ENCODE data around the gene ITGB4. TPM values are rescaled to one million over a fixed set of nuclear protein-coding genes. Genes with fewer than 3 reads are reported as not detected.

Gene ITGB4
- polyA plus RNA-seq, 3 donors = 0.09 to 0.82 TPM; not detected in 1

DNA sequence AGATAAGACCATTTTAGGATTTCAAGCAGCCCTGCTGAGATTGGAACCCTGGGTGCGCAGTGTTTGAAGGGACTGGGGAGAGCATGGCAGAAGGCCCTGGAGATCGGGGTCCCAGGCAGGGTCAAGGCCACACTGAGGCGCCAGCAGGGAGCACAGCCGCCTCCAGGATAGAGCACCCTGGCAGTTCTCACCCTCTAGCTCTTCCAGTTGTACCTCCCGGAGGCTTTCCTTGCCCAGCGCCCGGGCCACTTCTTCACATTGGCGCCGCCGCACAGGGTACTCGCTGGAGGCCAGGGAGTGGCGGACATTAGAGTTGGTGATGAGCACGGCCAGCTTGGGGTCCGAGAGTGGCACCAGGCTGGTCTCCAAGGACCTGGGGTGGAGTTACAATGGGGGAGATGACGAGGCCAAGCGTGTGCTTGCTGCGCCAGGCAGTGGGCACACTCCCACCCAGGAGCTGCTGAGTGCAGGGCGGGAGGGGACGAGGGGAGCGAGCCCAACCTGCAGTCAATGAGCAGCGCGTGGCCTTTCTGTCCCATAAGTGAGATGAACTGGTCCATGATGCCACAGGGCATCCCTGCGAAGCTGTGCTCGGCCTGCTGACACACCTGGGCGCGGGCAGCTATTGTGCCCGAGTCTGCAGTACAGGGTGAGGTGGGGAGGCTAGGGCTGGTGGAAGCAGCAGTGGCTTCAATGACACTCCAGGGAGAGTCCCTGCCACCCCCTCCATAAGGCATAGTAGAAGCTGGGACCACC lies 41.4 kb downstream of the ITGB4 start:
- H3K4me3 ChIP-seq (replicated peaks in 1 of 3; ENCODE audit: low read depth in 2 of 3, low read length in 3 of 3) = no peak overlapping the region
- peaks cover 0 to 2% (median 0%) of the 10 kb centered on the region in 3 donors for H3K27me3 Mint-ChIP-seq (ENCODE audit: low read depth in 3 of 3)
- H3K9me3 ChIP-seq (replicated peaks in 1 of 2; ENCODE audit: control insufficient read depth in 1 of 2, insufficient read depth in 1 of 2, low read length in 2 of 2) = no peaks in the 10 kb centered on the region
- H3K4me2 ChIP-seq (replicated peaks; ENCODE audit: extremely low read depth, low read length, poor library complexity, severe bottlenecking) = no peak overlapping the region
- H3K9me3 Mint-ChIP-seq = no peaks in the 10 kb centered on the region
- intact Hi-C loops (cut with micrococcal nuclease) = loop anchor here in 1 of 2 donors (5.0 kb wide), 1 partner anchor 60 kb away; no protein-coding TSS in a partner anchor
- no peak overlapping the region for H2AFZ ChIP-seq (ENCODE audit: insufficient read depth, low read depth, low read length, poor library complexity, severe bottlenecking)
- H3K9ac ChIP-seq (ENCODE audit: insufficient read depth, low read length, poor library complexity, severe bottlenecking) = no peak overlapping the region
- no peak for TF ChIP-seq CTCF (IDR thresholded peaks at IDR 0.05)
- H3K27ac ChIP-seq (ENCODE audit: low read depth in 1 of 2, low read length in 2 of 2) = no peak overlapping the region
- DNase-seq = no peak
- no peaks in the 10 kb centered on the region for H3K27me3 ChIP-seq (ENCODE audit: control insufficient read depth in 2 of 2, insufficient read depth in 2 of 2, low read length in 2 of 2)
- WGBS (ENCODE audit: insufficient coverage) = 97% methylated on average over 22 of the region's 27 CpGs
- H4K20me1 ChIP-seq (ENCODE audit: insufficient read depth, low read length) = peaks cover 9% of the 10 kb centered on the region
- H3K36me3 ChIP-seq (replicated peaks in 1 of 2; ENCODE audit: control insufficient read depth in 1 of 2, insufficient read depth in 2 of 2, low read length in 2 of 2) = peaks cover 3 to 30% of the 10 kb centered on the region in 2 donors
- H3K79me2 ChIP-seq (ENCODE audit: insufficient read depth, low read length) = peaks cover 4% of the 10 kb centered on the region
- H3K27ac Mint-ChIP-seq = peak overlapping the region in 1 of 7 donors; percentile 17
- peaks cover 11% of the 10 kb centered on the region for H3K4me1 Mint-ChIP-seq
- H3K4me1 ChIP-seq (ENCODE audit: control insufficient read depth in 1 of 2, insufficient read depth in 2 of 2, low read length in 2 of 2) = peaks cover 14 to 23% of the 10 kb centered on the region in 2 donors
- H3K36me3 Mint-ChIP-seq = peaks cover 24 to 30% of the 10 kb centered on the region in 2 donors
- H3K4me3 Mint-ChIP-seq = no peak overlapping the region

GRCh38 chr17:75763269-75763607 lies 42.0 kb downstream of the ITGB4 start:
- Mint-ChIP-seq H3K27ac (no peak overlapping the region), H3K4me3 (no peak overlapping the region), H3K27me3 (ENCODE audit: low read depth in 3 of 3) (peaks cover 0 to 2% (median 0%) of the 10 kb centered on the region in 3 donors), H3K4me1 (peaks cover 11% of the 10 kb centered on the region), H3K9me3 (no peaks in the 10 kb centered on the region), H3K36me3 (peaks cover 22 to 30% of the 10 kb centered on the region in 2 donors)
- WGBS (ENCODE audit: insufficient coverage) = 91% methylated on average over 1 of the region's 3 CpGs
- no peak for TF ChIP-seq CTCF (IDR thresholded peaks at IDR 0.05)
- intact Hi-C loops (cut with micrococcal nuclease) = loop anchor here in 1 of 2 donors (5.0 kb wide), 1 partner anchor 59 kb away; no protein-coding TSS in a partner anchor
- peaks cover 14 to 23% of the 10 kb centered on the region in 2 donors for H3K4me1 ChIP-seq (ENCODE audit: control insufficient read depth in 1 of 2, insufficient read depth in 2 of 2, low read length in 2 of 2)
- H2AFZ ChIP-seq (ENCODE audit: insufficient read depth, low read depth, low read length, poor library complexity, severe bottlenecking) = no peak overlapping the region
- H3K9me3 ChIP-seq (replicated peaks in 1 of 2; ENCODE audit: control insufficient read depth in 1 of 2, insufficient read depth in 1 of 2, low read length in 2 of 2) = no peaks in the 10 kb centered on the region
- peaks cover 9% of the 10 kb centered on the region for H4K20me1 ChIP-seq (ENCODE audit: insufficient read depth, low read length)
- H3K27ac ChIP-seq (ENCODE audit: low read depth in 1 of 2, low read length in 2 of 2) = no peak overlapping the region
- H3K4me3 ChIP-seq (replicated peaks in 1 of 3; ENCODE audit: low read depth in 2 of 3, low read length in 3 of 3) = no peak overlapping the region
- H3K4me2 ChIP-seq (replicated peaks; ENCODE audit: extremely low read depth, low read length, poor library complexity, severe bottlenecking) = no peak overlapping the region
- peaks cover 4% of the 10 kb centered on the region for H3K79me2 ChIP-seq (ENCODE audit: insufficient read depth, low read length)
- no peak overlapping the region for H3K9ac ChIP-seq (ENCODE audit: insufficient read depth, low read length, poor library complexity, severe bottlenecking)
- no peak for DNase-seq
- peaks cover 0 to 25% of the 10 kb centered on the region in 2 donors for H3K36me3 ChIP-seq (replicated peaks in 1 of 2; ENCODE audit: control insufficient read depth in 1 of 2, insufficient read depth in 2 of 2, low read length in 2 of 2)
- no peaks in the 10 kb centered on the region for H3K27me3 ChIP-seq (ENCODE audit: control insufficient read depth in 2 of 2, insufficient read depth in 2 of 2, low read length in 2 of 2)

Data from CD14-positive monocyte (primary cell).